ENCODE results near the gene GALNT18.

- TF ChIP-seq CTCF (IDR thresholded peaks at IDR 0.05), result no peak
- TF ChIP-seq POLR2A (IDR thresholded peaks at IDR 0.05), result no peak
- TF ChIP-seq POLR2AphosphoS5 (IDR thresholded peaks at IDR 0.05; ENCODE audit: insufficient read depth in 1 of 2, low read depth in 1 of 2), result no peak
Observed at GRCh38 chr11:11304550-11304949, 317.3 kb downstream of the GALNT18 start.
